ENCODE results near the gene QSOX2.

The QSOX2 gene

GRCh38 chr9:136286987-136287379 lies 41.4 kb upstream of the QSOX2 start:
- DNase-seq (ENCODE audit: low read depth, low spot score) = no peak
- CTCF ChIA-PET = interaction anchor here (1.0 to 4.1 kb wide), 5 partner anchors 9 to 117 kb away, joined by 3 to 25 read pairs (median 7); no protein-coding TSS in a partner anchor
- H3K4me3 ChIP-seq (ENCODE audit: low read depth, low read length) = no peak overlapping the region
- POLR2A ChIA-PET = no interaction called here
- no peak for TF ChIP-seq CTCF (IDR thresholded peaks at IDR 0.05; ENCODE audit: insufficient read depth, low read length, missing control alignments)

- CTCF ChIA-PET = interaction anchor here (0.9 to 4.1 kb wide), 7 partner anchors 8 to 320 kb away, joined by 3 to 25 read pairs (median 7); no protein-coding TSS in a partner anchor
- no peak for DNase-seq (ENCODE audit: low read depth, low spot score)
- H3K4me3 ChIP-seq (ENCODE audit: low read depth, low read length) = no peak overlapping the region
- TF ChIP-seq CTCF (IDR thresholded peaks at IDR 0.05; ENCODE audit: insufficient read depth, low read length, missing control alignments) = no peak
- POLR2A ChIA-PET = no interaction called here
These were observed 40.9 kb upstream of the QSOX2 start for GRCh38 chr9:136286359-136286986.

GRCh38 chr9:136285501-136286358 lies 40.1 kb upstream of the QSOX2 start:
- DNase-seq (ENCODE audit: low read depth, low spot score) = no peak
- CTCF ChIA-PET = interaction anchor here (0.6 to 4.1 kb wide), 7 partner anchors 8 to 319 kb away, joined by 3 to 25 read pairs (median 7); no protein-coding TSS in a partner anchor
- no peak for TF ChIP-seq CTCF (IDR thresholded peaks at IDR 0.05; ENCODE audit: insufficient read depth, low read length, missing control alignments)
- POLR2A ChIA-PET = no interaction called here
- no peak overlapping the region for H3K4me3 ChIP-seq (ENCODE audit: low read depth, low read length)

- ChIA-PET POLR2A (no interaction called here), CTCF (interaction anchor here (0.6 to 4.4 kb wide), 13 partner anchors 10 to 152 kb away, joined by 3 to 36 read pairs (median 7); no protein-coding TSS in a partner anchor)
- H3K4me3 ChIP-seq (ENCODE audit: low read depth, low read length) = no peak overlapping the region
- no peak for TF ChIP-seq CTCF (IDR thresholded peaks at IDR 0.05; ENCODE audit: insufficient read depth, low read length, missing control alignments)
- no peak for DNase-seq (ENCODE audit: low read depth, low spot score)
These were observed 39.3 kb upstream of the QSOX2 start for GRCh38 chr9:136284951-136285350.

GRCh38 chr9:136284311-136284710 lies 38.7 kb upstream of the QSOX2 start:
- ChIA-PET CTCF (interaction anchor here (0.6 to 4.4 kb wide), 31 partner anchors 8 to 680 kb away, joined by 3 to 36 read pairs (median 4); no protein-coding TSS in a partner anchor), POLR2A (no interaction called here)
- no peak for TF ChIP-seq CTCF (IDR thresholded peaks at IDR 0.05; ENCODE audit: insufficient read depth, low read length, missing control alignments)
- no peak for DNase-seq (ENCODE audit: low read depth, low spot score)
- H3K4me3 ChIP-seq (ENCODE audit: low read depth, low read length) = no peak overlapping the region

All from AG04449 (cell line).